GM18873 (cell line): ENCODE results near the gene TCF12.
"Not testable (repeated sequence)": the region's sequence is repeated elsewhere in the genome, so short reads cannot be mapped to it uniquely, and the experiment has no call there.

Experiments
- ATAC-seq: cut with Tn5 transposase; IDR thresholded peaks from one replicate; pipeline ENCODE4 v1.9.1; 2021; ENCODE audit warnings: mild to moderate bottlenecking, moderate library complexity, moderate number of reproducible peaks; ENCODE audit not compliant: unreplicated experiment, low FRiP score

Gene TCF12

DNA sequence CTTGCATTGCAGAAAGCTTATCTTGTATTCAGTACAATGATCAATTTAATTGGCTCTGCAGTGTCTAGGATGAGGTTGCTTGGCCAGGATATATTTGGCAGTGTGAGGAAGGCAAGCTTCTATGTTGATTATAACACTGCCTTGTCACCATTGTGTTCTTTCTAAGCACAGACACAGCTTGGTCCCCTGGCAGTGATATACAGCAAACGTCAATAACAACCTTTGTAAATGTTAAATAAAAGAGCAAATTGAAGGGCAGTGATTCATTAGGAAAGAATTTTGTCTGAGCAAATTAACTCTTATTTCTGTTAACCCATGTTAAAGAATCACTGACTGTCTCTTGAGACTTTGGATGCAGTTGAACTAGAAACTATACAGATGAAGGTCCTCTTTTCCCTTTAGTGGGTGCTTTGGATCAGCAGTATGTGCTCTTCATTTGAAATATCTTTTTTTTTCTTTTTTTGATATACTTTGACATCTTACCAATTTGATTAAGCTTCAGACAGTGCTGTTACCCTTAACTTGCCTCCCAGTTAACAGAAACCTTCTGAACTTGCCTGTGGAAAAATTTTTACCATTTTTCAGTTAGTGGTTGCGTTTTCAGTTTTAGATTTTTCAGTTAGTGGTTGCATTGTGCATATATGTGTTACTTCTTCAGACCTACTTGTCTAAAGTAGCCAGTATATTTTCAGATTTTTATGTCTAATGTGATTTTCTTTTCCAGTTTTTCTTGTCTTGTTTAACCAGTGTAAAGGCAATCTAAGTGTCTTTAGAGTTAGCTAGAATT lies 199.8 kb downstream of the TCF12 start:
- no peak for ATAC-seq

DNA sequence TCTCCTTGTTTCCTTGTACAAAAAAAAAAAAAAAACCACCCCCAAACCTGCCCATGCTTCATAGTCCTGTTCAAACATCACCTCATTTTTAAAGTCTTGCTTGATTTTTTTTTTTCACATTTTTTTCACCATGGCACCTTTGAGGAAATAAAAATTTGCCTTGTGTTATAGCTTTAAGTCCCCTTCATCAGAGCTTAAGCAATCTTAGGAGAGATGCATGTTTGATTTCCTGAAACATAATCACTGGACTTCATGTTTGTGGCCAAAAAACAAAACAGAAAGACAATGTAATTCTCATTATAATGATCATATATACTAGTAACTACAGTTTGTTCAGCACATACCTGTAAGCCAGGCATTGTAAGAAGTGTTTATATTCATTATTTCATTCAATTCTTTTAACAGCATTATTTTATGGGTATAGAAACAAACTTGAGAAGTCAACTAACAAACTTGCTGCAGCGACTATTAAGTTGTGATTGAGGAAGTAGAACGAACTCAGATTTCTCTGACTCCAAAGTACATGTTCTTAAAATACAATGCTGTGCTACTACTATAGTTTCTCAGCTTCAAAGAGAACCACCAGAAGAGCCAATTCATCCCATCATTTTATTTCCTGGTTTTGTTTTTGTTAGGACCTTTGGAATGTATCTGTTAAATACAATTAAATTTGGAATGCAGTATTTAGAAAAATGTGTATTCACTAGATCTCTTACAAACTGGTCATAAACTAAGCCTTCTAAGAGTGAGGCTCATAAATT lies 203.8 kb downstream of the TCF12 start:
- ATAC-seq: no peak

DNA sequence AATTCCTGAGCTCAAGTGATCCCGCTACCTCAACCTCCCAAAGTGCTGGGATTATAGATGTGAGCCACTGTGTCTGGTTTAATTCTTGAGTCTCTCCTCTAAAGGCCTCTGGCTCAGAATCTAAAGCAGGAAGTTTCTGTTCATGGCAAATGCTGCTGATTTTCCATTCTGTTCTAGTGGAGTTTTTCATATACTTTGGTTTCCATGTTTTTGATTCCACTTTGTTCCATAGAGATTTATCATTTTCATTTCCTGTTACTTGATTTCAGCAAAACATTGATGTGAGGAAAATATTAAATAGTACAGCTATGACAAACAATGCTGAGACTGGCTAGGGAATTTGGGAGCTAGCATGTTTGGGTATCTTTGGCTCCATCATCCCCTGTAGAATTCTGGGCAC lies 205.6 kb downstream of the TCF12 start:
- ATAC-seq: no peak

DNA sequence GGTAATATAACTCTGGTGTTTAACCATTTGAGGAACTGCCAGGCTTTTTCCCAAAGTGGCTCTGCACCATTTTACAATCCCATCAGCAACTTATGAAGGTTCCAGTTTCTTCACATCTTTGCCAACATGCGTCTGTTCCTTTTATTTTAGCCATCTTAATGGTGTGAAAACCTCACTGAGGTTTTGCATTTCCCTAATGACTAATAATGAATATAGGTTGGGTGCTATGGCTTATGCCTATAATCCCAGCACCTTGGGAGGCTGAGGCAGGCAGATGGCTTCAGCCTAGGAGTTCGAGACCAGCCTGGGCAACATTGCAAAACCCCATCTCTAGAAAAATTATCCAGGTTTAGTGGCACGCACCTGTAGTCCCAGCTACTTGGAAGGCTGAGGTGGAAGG lies 210.6 kb downstream of the TCF12 start:
- no peak for ATAC-seq

DNA sequence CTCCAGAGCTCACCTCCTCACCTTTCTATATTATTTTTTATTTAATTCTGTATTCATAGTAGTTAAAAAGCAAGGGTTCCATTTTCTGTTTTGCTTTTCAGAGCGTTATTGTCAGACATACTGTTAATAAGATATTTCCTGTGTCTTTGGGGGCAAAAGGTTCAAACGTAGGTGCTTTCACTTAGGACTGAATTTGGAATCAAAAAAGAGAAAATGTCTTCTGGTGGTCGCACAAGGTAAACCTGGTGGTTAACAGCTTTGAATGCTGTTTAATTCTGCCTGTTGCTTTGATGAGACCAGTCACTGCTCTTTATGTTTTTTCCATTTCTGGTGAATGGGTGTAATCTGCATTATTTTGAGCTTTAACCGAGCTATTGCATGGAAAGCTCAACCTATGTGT lies 212.5 kb downstream of the TCF12 start:
- ATAC-seq: no peak

DNA sequence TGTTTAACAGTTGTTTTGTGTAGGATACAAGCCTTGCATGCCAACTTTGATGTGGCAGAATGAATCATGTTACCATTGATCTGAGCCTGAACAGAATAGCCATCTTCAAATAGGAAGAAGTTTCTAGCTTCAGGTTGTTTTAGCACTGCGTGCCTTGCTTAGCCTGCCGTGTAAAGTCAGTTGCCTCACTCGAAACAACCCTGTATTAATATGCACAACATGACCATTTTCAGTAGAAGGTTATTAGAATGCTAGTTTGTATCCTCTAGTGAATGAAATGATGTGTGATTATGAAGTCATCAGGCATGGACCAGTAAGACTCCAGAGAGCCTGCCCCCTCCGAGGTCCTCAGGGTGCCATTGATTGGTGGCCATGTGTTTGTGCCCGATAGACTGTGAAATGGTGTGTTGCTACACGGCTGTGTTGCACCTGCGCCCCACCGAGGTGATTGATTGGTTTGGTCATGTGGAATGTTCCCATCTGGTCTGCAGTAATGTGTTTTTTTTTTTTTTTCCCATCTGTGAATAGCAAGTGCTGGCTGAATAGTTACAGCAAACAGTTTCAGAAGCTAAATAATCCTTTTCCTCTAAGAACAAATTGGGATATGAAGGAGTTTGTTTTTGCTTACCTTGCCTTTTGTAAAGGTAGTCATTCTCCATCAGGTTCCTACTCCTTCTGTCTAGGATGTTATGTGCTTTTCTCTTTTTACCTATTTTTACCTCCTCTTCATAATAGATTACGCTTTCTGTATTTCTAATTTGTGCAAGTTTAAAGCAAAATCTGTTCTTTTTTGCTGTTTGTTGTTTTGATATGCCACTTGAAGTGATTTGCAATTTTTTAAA lies 214.9 kb downstream of the TCF12 start:
- ATAC-seq: no peak

DNA sequence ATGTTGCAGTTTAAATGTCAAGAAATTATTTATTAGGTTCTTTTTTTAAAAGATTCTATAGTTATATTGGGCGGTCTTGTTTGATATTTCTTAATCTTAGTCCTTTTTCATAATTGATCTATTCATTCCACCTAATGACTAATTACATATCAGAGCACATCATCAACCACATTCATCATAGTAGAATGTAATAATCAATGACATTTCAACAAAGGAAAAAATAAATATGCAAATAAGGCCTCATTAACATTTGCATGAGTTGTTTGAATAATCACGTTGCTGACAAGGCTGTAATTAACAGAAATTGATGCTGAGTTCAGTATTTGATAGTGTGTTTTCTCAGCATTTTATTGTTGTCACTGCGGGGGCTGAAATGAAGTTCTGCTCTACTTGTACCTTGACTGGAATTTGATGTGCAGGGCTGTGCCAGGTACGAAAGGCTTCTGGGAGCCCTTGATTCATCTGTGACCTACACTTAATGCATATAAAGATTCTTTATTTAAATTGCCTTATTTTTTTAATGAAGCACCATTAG lies 215.7 kb downstream of the TCF12 start:
- ATAC-seq: no peak

DNA sequence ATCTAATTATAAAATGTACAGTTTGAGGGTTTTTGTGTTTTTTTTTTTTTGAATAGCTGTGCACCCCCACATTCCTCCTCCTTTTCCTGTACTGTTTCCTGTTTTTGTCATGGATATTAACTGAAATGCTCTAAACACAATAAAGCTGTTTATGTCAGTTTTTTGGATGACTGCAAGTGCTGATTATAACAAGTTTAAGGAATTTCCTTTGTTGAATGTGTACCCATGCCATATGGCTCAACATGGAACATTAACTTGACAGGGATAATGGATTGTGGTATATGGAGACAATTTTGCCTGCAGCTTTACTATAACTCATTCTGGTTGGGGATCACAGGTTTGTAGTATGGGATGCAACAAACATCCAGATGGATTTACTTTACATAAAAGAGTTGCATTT lies 216.4 kb downstream of the TCF12 start:
- no peak for ATAC-seq

DNA sequence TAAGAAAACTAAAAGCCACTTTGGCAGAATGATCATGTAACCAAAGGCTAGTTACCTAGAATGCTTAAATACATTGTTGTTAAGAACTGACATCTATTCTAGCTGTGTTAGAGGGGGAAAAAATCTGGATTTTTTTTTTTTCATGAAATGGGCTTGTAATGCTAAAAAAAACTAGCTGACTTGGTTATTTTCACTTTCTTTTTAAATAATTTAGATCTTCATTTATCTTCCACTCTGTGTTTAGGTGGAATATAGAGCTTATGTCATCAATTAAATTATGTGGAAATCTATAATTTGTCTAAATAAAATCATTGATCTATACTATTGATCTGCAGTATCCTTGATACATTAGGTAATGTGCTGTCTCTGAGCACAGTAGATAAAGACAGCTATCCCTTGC lies 217.4 kb downstream of the TCF12 start:
- no peak for ATAC-seq

DNA sequence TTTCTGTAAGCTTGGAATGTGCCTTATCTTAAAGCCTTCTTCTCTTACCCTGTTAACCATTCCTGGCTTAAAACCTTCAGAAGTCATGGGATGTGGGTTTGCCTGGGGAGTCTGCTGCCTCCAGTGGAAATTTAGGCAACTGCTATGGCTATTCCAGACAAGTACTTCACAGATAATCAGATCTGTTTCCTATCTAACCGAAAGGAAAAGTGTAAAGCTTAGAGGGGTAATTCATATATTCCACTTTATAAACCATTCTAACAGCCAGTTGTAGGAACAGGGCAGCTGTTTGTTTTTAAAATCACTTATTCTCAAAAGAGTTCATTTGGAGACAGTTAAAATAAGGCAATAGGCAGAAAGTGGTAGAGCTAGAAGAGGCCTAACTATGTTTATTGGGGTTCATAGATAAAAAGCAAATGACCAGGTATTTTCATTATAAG lies 219.9 kb downstream of the TCF12 start:
- ATAC-seq: no peak

DNA sequence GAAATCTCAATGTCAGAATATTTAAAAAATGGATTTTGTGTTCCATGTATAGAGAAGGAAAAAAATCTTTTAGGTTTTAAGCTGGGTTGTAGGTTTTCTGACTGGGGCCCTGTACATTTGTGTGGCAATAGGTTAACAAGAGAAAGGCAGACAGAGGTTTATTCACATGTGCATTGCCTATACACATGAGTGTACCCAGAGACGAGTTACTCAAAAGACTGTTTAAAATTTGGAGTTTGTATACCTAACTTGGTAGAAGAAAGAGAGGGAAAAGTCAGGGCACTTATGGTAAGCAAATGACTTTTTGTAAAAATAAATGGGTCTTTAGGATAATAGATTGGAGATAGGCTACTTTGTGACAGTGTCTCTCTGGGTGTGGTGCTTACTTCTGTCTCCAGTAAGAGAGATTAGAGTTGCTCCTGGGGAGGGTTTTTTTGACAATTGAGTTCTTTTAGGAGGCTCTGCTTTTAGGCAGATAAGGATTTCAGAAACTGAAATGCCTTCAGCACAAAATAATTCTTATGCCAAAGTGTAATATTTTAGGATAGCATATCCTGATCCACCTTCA lies 225.2 kb downstream of the TCF12 start:
- ATAC-seq: no peak

DNA sequence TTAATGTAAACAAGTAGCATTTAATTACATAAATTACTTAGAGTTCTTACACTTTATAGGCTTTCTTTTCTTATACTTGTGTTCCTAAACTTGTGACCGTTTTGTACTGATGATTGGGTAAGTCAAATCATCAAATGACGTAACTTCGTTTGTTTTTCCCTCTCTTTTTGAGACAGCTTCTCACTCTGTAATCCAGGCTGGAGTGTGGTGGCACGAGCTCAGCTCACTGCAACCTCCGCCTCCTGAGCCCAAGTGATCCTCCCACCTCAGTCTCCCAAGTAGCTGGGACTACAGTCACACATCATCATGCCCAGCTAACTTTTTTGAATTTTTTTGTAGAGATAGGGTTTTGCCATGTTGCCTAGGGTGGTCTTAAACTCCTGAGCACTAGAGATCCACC lies 226.0 kb downstream of the TCF12 start:
- no peak for ATAC-seq

DNA sequence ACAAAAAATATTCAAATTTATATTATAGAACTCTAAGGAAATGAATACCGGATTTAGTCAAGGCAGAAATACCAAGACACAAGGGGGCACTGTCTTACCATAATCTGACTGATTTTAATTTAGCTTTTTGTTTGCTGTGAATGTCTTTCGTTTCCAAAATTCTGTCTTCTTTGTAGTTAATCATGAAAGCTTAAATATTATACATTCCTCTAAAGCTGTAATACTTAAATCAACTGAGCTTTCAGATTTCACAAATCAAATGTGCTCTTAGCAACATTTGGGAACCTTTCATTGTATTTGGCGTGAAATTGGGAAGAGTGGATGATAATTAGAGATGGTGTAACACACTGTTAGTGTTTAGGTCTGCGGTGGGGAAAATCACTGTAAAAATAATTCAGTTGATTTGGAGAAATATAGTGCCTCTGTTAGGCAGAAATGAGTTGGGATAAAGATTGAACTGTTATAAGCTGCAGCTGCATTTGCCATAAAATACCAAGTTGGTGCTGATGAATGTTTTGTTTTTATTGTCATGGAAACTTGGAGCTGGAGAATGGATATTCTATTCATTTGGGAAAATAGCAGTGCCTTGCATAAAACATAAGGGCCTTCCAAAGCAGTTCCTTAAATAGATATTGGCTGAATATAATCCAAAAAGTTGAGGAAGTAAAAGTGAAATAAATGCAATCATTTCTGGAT lies 228.2 kb downstream of the TCF12 start:
- no peak for ATAC-seq

DNA sequence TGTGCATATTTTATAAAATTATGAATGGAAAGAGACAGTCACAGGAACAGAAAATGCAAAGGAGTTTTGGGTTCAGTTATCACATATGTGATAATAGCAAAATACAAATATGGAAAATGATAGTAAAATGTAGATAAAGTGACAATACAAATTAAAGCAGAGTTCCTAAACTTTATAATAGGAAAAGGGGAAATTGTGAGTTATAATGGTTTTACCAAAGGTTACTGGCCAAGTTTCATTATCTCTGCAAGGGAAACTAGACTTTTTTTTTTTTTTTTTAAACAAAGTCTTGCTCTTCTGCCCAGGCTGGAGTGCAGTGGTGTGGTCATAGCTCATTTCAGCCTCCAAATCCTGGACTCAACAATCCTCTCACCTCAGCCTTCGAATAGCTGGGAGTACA lies 229.2 kb downstream of the TCF12 start:
- ATAC-seq: no peak

DNA sequence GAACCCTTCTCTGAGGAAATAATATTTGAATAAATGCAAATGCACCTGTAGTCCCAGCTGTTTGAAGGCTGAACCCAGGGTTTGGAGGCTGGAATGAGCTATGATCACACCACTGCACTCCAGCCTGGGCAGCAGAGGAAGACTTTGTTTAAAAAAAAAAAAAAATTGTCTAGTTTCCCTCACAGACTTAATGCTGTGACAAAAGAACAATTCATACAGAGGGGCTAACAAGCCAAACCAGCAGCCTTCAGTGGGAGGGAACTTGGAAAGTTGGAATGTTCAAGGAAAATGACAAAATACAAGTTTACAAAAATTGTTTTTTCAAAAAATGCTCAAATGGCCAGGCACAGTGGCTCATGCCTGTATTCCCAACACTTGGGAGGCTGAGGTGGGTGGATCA lies 229.8 kb downstream of the TCF12 start:
- no peak for ATAC-seq

DNA sequence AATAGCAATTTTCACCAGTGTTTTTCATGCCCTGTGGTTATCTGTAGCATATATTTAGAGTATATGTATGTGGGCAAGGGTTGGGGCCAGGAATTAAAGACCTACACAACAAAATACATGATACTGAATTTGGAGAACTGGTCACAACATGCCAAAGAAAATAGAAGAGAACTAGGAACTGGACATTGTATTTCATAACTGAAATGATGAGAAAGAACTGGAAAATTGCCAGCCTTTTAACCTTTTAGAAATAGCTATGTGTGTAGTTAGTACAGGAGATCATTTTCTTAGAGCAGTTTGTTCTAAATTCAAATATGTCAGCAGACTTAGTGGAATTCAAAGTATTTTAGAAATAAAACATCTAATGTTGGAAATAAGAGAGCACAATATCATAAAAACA lies 230.8 kb downstream of the TCF12 start:
- ATAC-seq: no peak

DNA sequence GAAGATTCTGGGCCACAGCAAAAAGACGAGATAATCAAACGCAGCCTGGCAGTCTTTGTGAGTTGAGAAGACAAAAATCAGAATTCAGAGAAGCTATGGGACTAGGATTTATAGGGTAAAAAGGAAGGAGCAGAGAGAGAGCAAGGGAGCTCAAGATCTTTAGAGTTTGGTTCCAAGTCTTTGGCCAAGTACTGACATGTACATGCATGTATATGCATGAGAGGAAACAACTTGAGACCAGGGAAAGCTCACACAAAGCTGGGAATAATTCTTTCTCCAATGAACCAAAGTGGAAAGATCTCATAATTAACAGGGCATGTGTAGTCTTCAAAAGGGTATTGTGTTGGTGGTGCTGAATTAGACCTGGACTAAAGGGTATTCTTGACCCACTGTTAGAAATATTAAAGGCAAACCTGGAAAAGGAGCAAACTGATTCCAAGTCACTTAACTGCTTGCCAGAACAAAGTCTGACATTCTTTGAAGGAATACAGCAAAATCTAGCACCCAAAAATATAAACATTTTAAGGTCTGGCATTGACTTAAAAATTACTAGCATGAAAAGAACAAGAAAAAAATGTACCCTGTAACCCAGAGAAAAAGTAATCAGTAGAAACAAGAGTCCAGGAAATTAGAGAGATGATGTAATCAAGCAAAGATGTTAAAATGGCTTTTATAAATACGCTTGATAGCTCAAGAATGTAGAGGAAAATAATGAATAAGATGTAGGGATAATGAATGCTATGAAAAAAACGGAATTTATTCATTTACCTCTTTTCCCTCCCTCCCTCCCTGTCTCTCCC lies 231.8 kb downstream of the TCF12 start:
- ATAC-seq: no peak

DNA sequence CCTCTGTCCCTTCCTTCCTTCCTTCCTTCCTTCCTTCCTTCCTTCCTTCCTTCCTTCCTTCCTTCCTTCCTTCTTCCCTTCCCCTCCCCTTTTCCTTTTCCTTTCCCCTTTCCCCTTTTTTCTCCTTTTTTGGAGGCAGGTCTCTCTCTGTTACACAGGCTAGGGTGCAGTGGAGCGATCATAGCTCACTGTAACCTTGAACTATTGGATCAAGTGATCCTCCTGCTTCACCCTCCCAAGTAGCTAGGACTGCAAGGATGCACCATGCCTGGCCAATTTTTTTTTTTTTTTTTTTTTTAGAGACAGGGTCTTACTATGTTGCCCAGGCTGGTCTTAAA lies 232.4 kb downstream of the TCF12 start:
- ATAC-seq: not testable (repeated sequence)

DNA sequence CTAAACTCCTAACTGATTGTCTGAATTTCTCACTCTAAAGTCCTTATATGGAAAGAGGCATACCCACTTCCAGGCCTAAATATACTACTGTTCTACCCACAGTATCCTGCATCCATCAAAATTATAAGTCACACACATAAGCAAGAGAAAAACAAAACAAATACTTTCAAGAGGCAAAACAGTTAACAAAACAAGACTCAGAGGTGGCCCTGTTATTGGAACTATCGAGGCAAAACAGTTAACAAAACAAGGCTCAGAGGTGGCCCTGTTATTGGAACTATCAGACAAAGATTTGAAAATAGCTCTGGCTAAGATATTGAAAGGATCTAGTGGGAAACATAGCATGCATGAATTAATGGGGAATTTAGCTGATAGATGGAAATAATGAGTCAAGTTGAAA lies 233.7 kb downstream of the TCF12 start:
- no peak for ATAC-seq
